Thyroid gland (tissue), 4 donors: Measurements from ENCODE around the gene ERG. TPM values are rescaled to one million over a fixed set of nuclear protein-coding genes. Genes with fewer than 3 reads are reported as not detected.

Experiments
- DNase-seq, 2 donors: peaks; one replicate each; pipeline ENCODE4 v3.0.0-alpha.2; 2019
- H3K27ac ChIP-seq, 3 donors: fragments of 200-600 bp; sonication (generic); 1 replicate in 2 of 3; 2 replicates in 1 of 3; pipeline ENCODE4 v1.5.1; 2016 to 2019; ENCODE audit warnings: mild to moderate bottlenecking in 1 of 3, moderate library complexity in 1 of 3
- H3K27me3 ChIP-seq: fragments of 200-600 bp; sonication (generic); one replicate; pipeline ENCODE4 v1.5.1; 2019
- H3K36me3 ChIP-seq, 2 donors: fragments of 200-600 bp; sonication (generic); one replicate each; pipeline ENCODE4 v1.5.1; 2016 to 2019
- H3K4me1 ChIP-seq, 2 donors: fragments of 200-600 bp; sonication (generic); one replicate each; pipeline ENCODE4 v1.5.1; 2017 to 2019
- H3K4me3 ChIP-seq, 3 donors: fragments of 200-600 bp; sonication (generic); replicated peaks in 1 of 3; 1 replicate in 2 of 3; 2 replicates in 1 of 3; pipeline ENCODE4 v1.5.1; 2016; ENCODE audit warnings: mild to moderate bottlenecking in 1 of 3
- H3K9me3 ChIP-seq: fragments of 200-600 bp; sonication (generic); one replicate; pipeline ENCODE4 v1.5.1; 2017
- CTCF ChIP-seq, 6 experiments: fragments of 200-600 bp in 3 of 6; fragments of 450-650 bp in 3 of 6; sonication (generic) in 3 of 6; IDR thresholded peaks; one replicate each; pipeline ENCODE4 v1.5.1; 2016 to 2019; ENCODE audit warnings: antibody characterized with exemption in 6 of 6, mild to moderate bottlenecking in 2 of 6, inconsistent platforms in 1 of 6, moderate library complexity in 1 of 6
- POLR2A ChIP-seq, 2 donors: fragments of 450-650 bp; IDR thresholded peaks; one replicate each; pipeline ENCODE4 v1.6.1; 2017; ENCODE audit warnings: antibody characterized with exemption in 2 of 2, mild to moderate bottlenecking in 2 of 2, moderate library complexity in 1 of 2
- WGBS, 2 donors: methylation state at CpG; one replicate each; pipeline ENCODE4 v1.1.5; 2017; 5-methylcytosine and 5-hydroxymethylcytosine counted together
- intact Hi-C: fragments of 100-400 bp; cut with DNase I; formaldehyde crosslinking; loops from one replicate; pipeline ENCODE4 v1.15.1; 2023
- total RNA-seq, 4 donors: library from RNA; depleted of rRNA; stranded (reverse); fragments of >200 nt; gene quantifications; one replicate each; pipeline ENCODE4 v1.2.3, GENCODE V29; 2016

The ERG gene
- total RNA-seq, 4 donors from 2014 or later = 9.9 to 25.1 (median 18.2) TPM

GRCh38 chr21:38459490-38459889 lies 38.8 kb downstream of the ERG start:
- Histone ChIP-seq H3K4me3 (no peak overlapping the region), H3K4me1 (no peaks in the 10 kb centered on the region), H3K27me3 (no peaks in the 10 kb centered on the region), H3K36me3 (no peaks in the 10 kb centered on the region), H3K27ac (no peak overlapping the region), H3K9me3 (no peaks in the 10 kb centered on the region)
- no peak for TF ChIP-seq CTCF (IDR thresholded peaks at IDR 0.05)
- no peak for TF ChIP-seq POLR2A (IDR thresholded peaks at IDR 0.05)
- WGBS, 2 donors = 92 to 100% methylated on average over 1 of the region's 1 CpG
- intact Hi-C loops = no loop called here
- DNase-seq = no peak

GRCh38 chr21:38455403-38455802 lies 42.9 kb downstream of the ERG start:
- Histone ChIP-seq H3K27me3 (no peaks in the 10 kb centered on the region), H3K4me1 (no peaks in the 10 kb centered on the region), H3K27ac (no peak overlapping the region), H3K4me3 (no peak overlapping the region), H3K9me3 (no peaks in the 10 kb centered on the region), H3K36me3 (no peaks in the 10 kb centered on the region)
- intact Hi-C loops = no loop called here
- TF ChIP-seq POLR2A (IDR thresholded peaks at IDR 0.05) (no peak), CTCF (IDR thresholded peaks at IDR 0.05) (no peak)
- DNase-seq = no peak
- WGBS, 2 donors = 53 to 58% methylated on average over 4 of the region's 4 CpGs

GRCh38 chr21:38454702-38455101 lies 43.6 kb downstream of the ERG start:
- intact Hi-C loops = no loop called here
- H3K36me3 ChIP-seq = no peaks in the 10 kb centered on the region
- no peak overlapping the region for H3K4me3 ChIP-seq
- TF ChIP-seq CTCF (IDR thresholded peaks at IDR 0.05) (no peak), POLR2A (IDR thresholded peaks at IDR 0.05) (no peak)
- H3K9me3 ChIP-seq = no peaks in the 10 kb centered on the region
- WGBS, 2 donors = 90 to 95% methylated on average over 2 of the region's 2 CpGs
- DNase-seq = no peak
- H3K27ac ChIP-seq = no peak overlapping the region
- no peaks in the 10 kb centered on the region for H3K4me1 ChIP-seq
- H3K27me3 ChIP-seq = no peaks in the 10 kb centered on the region

GRCh38 chr21:38454161-38454560 lies 44.1 kb downstream of the ERG start:
- no peak for DNase-seq
- Histone ChIP-seq H3K27ac (no peak overlapping the region), H3K27me3 (no peaks in the 10 kb centered on the region), H3K36me3 (no peaks in the 10 kb centered on the region), H3K4me1 (no peaks in the 10 kb centered on the region), H3K9me3 (no peaks in the 10 kb centered on the region), H3K4me3 (no peak overlapping the region)
- 37 to 52% methylated on average over 3 of the region's 3 CpGs for WGBS, 2 donors
- intact Hi-C loops = no loop called here
- TF ChIP-seq CTCF (IDR thresholded peaks at IDR 0.05) (no peak), POLR2A (IDR thresholded peaks at IDR 0.05) (no peak)

GRCh38 chr21:38448671-38449385 lies 49.4 kb downstream of the ERG start:
- no peaks in the 10 kb centered on the region for H3K9me3 ChIP-seq
- 25% methylated on average over 5 of the region's 5 CpGs for WGBS, 2 donors
- no peak overlapping the region for H3K27ac ChIP-seq
- no peak for TF ChIP-seq CTCF (IDR thresholded peaks at IDR 0.05)
- TF ChIP-seq POLR2A (IDR thresholded peaks at IDR 0.05) = no peak
- no peak overlapping the region for H3K4me3 ChIP-seq
- intact Hi-C loops = no loop called here
- DNase-seq = peak; percentile 34 to 46
- H3K4me1 ChIP-seq = no peaks in the 10 kb centered on the region
- H3K27me3 ChIP-seq = no peaks in the 10 kb centered on the region
- no peaks in the 10 kb centered on the region for H3K36me3 ChIP-seq
